Muscle layer of colon (tissue), 2 donors: ENCODE results near the gene PRADC1.
"Not testable (repeated sequence)": the region's sequence is repeated elsewhere in the genome, so short reads cannot be mapped to it uniquely, and the experiment has no call there.

Experiments used
- H3K27ac ChIP-seq: one replicate; pipeline ENCODE4 v1.7.0; 2013; ENCODE audit warnings: low read depth, mild to moderate bottlenecking, low read length, moderate library complexity
- H3K27me3 ChIP-seq, 2 donors: one replicate each; pipeline ENCODE4 v1.7.0; 2013; ENCODE audit warnings: low read length in 2 of 2, mild to moderate bottlenecking in 2 of 2; ENCODE audit not compliant: insufficient read depth in 2 of 2, control insufficient read depth in 1 of 2
- H3K36me3 ChIP-seq: one replicate; pipeline ENCODE4 v1.7.0; 2013; ENCODE audit warnings: mild to moderate bottlenecking, low read length; ENCODE audit not compliant: insufficient read depth
- H3K4me1 ChIP-seq: one replicate; pipeline ENCODE4 v1.7.0; 2013; ENCODE audit warnings: mild to moderate bottlenecking, low read length; ENCODE audit not compliant: insufficient read depth
- H3K4me3 ChIP-seq, 2 donors: one replicate each; pipeline ENCODE4 v1.7.0; 2013; ENCODE audit warnings: low read length in 2 of 2, low read depth in 1 of 2, mild to moderate bottlenecking in 1 of 2, moderate library complexity in 1 of 2
- H3K9ac ChIP-seq: one replicate; pipeline ENCODE4 v1.7.0; 2013; ENCODE audit warnings: low read length
- H3K9me3 ChIP-seq: one replicate; pipeline ENCODE4 v1.7.0; 2013; ENCODE audit warnings: mild to moderate bottlenecking, low read length
- donor health status: abdominal sarcoma.
- donor health status: Adenocarcinoma of cecum.

PRADC1 gene

GRCh38 chr2:73212448-73213176 lies 20.4 kb downstream of the PRADC1 start:
- H3K4me1 ChIP-seq, result peaks cover 10% of the 10 kb centered on the region
- no peaks in the 10 kb centered on the region for H3K36me3 ChIP-seq
- H3K9ac ChIP-seq, result no peak overlapping the region
- no peak overlapping the region for H3K4me3 ChIP-seq
- H3K9me3 ChIP-seq, result no peaks in the 10 kb centered on the region
- peak overlapping the region; percentile 17 for H3K27ac ChIP-seq
- H3K27me3 ChIP-seq, result no peaks in the 10 kb centered on the region

GRCh38 chr2:73212098-73212447 lies 21.0 kb downstream of the PRADC1 start:
- H3K27ac ChIP-seq, result no peak overlapping the region
- no peak overlapping the region for H3K9ac ChIP-seq

GRCh38 chr2:73210696-73211095 lies 22.3 kb downstream of the PRADC1 start:
- H3K4me1 ChIP-seq, result peaks cover 10% of the 10 kb centered on the region
- H3K4me3 ChIP-seq, result no peak overlapping the region
- H3K36me3 ChIP-seq, result no peaks in the 10 kb centered on the region
- H3K27ac ChIP-seq, result no peak overlapping the region
- no peaks in the 10 kb centered on the region for H3K27me3 ChIP-seq
- H3K9ac ChIP-seq, result no peak overlapping the region
- no peaks in the 10 kb centered on the region for H3K9me3 ChIP-seq

More at GRCh38 chr2:73212098-73212447, 21.0 kb downstream of the PRADC1 start:
- no peaks in the 10 kb centered on the region for H3K9me3 ChIP-seq
- no peaks in the 10 kb centered on the region for H3K27me3 ChIP-seq
- no peaks in the 10 kb centered on the region for H3K36me3 ChIP-seq
- H3K4me3 ChIP-seq, result no peak overlapping the region
- H3K4me1 ChIP-seq, result peaks cover 10% of the 10 kb centered on the region

GRCh38 chr2:73210019-73210418 lies 23.0 kb downstream of the PRADC1 start:
- peaks cover 10% of the 10 kb centered on the region for H3K4me1 ChIP-seq
- H3K9ac ChIP-seq, result no peak overlapping the region
- no peaks in the 10 kb centered on the region for H3K27me3 ChIP-seq
- no peaks in the 10 kb centered on the region for H3K36me3 ChIP-seq
- no peak overlapping the region for H3K4me3 ChIP-seq
- no peaks in the 10 kb centered on the region for H3K9me3 ChIP-seq
- H3K27ac ChIP-seq, result no peak overlapping the region

- peaks cover 4 to 10% of the 10 kb centered on the region in 2 donors for H3K27me3 ChIP-seq
Observed at GRCh38 chr2:73208258-73208657, 24.8 kb downstream of the PRADC1 start.

GRCh38 chr2:73205611-73206010 lies 27.4 kb downstream of the PRADC1 start:
- H3K4me3 ChIP-seq, result no peak overlapping the region
- H3K9me3 ChIP-seq, result no peaks in the 10 kb centered on the region
- H3K27me3 ChIP-seq, result peaks cover 15 to 33% of the 10 kb centered on the region in 2 donors
- no peak overlapping the region for H3K9ac ChIP-seq
- H3K36me3 ChIP-seq, result no peaks in the 10 kb centered on the region
- H3K27ac ChIP-seq, result no peak overlapping the region
- no peaks in the 10 kb centered on the region for H3K4me1 ChIP-seq

More at GRCh38 chr2:73208258-73208657, 24.8 kb downstream of the PRADC1 start:
- no peak overlapping the region for H3K4me3 ChIP-seq
- H3K36me3 ChIP-seq, result no peaks in the 10 kb centered on the region
- H3K27ac ChIP-seq, result no peak overlapping the region
- peaks cover 10% of the 10 kb centered on the region for H3K4me1 ChIP-seq
- H3K9ac ChIP-seq, result no peak overlapping the region
- H3K9me3 ChIP-seq, result no peaks in the 10 kb centered on the region

- Histone ChIP-seq H3K9me3 (no peaks in the 10 kb centered on the region), H3K4me1 (no peaks in the 10 kb centered on the region), H3K9ac (no peak overlapping the region), H3K4me3 (peak overlapping the region in 1 of 2 donors; percentile 14), H3K27ac (no peak overlapping the region), H3K27me3 (peaks cover 15 to 37% of the 10 kb centered on the region in 2 donors), H3K36me3 (no peaks in the 10 kb centered on the region)
Observed at GRCh38 chr2:73203055-73203681, 29.9 kb downstream of the PRADC1 start.

GRCh38 chr2:73202156-73203054 lies 30.6 kb downstream of the PRADC1 start, which contains the start of gene NOTO:
Gene NOTO, plus strand, starts transcription at chr2:73202574. Its CDS starts 93 bp downstream, at chr2:73202667.
- no peaks in the 10 kb centered on the region for H3K4me1 ChIP-seq
- H3K4me3 ChIP-seq, result peak within 1 kb of the TSS in 1 of 2 donors; percentile 14
- H3K9me3 ChIP-seq, result no peaks in the 10 kb centered on the region
- no peak within 1 kb of the TSS for H3K9ac ChIP-seq
- no peaks in the 10 kb centered on the region for H3K36me3 ChIP-seq
- no peak within 1 kb of the TSS for H3K27ac ChIP-seq
- H3K27me3 ChIP-seq, result peaks cover 15 to 40% of the 10 kb centered on the region in 2 donors

- H3K4me3 ChIP-seq, H3K4me1 ChIP-seq, H3K36me3 ChIP-seq, H3K27ac ChIP-seq, H3K9ac ChIP-seq, H3K9me3 ChIP-seq: not testable (repeated sequence)
- peaks cover 15 to 40% of the 10 kb centered on the region in 2 donors for H3K27me3 ChIP-seq
Observed at GRCh38 chr2:73200281-73200680, 32.8 kb downstream of the PRADC1 start.

GRCh38 chr2:73197579-73197978 lies 35.5 kb downstream of the PRADC1 start:
- Histone ChIP-seq H3K4me3 (no peak overlapping the region), H3K27ac (no peak overlapping the region), H3K27me3 (peaks cover 10 to 23% of the 10 kb centered on the region in 2 donors), H3K36me3 (no peaks in the 10 kb centered on the region), H3K4me1 (no peaks in the 10 kb centered on the region), H3K9me3 (no peaks in the 10 kb centered on the region), H3K9ac (no peak overlapping the region)

- H3K27me3 ChIP-seq, result no peaks in the 10 kb centered on the region
- no peak overlapping the region for H3K4me3 ChIP-seq
- no peak overlapping the region for H3K9ac ChIP-seq
- no peaks in the 10 kb centered on the region for H3K9me3 ChIP-seq
- H3K4me1 ChIP-seq, result no peaks in the 10 kb centered on the region
- no peaks in the 10 kb centered on the region for H3K36me3 ChIP-seq
- no peak overlapping the region for H3K27ac ChIP-seq
Observed at GRCh38 chr2:73187549-73187948, 45.5 kb downstream of the PRADC1 start.
